GM18519 (cell line): Measurements from ENCODE around the gene SLC7A6OS.

Experiments used
- ATAC-seq: cut with Tn5 transposase; IDR thresholded peaks from one replicate; pipeline ENCODE4 v1.9.1; 2021; ENCODE audit warnings: mild to moderate bottlenecking, moderate library complexity; ENCODE audit not compliant: unreplicated experiment, low FRiP score

SLC7A6OS gene

DNA sequence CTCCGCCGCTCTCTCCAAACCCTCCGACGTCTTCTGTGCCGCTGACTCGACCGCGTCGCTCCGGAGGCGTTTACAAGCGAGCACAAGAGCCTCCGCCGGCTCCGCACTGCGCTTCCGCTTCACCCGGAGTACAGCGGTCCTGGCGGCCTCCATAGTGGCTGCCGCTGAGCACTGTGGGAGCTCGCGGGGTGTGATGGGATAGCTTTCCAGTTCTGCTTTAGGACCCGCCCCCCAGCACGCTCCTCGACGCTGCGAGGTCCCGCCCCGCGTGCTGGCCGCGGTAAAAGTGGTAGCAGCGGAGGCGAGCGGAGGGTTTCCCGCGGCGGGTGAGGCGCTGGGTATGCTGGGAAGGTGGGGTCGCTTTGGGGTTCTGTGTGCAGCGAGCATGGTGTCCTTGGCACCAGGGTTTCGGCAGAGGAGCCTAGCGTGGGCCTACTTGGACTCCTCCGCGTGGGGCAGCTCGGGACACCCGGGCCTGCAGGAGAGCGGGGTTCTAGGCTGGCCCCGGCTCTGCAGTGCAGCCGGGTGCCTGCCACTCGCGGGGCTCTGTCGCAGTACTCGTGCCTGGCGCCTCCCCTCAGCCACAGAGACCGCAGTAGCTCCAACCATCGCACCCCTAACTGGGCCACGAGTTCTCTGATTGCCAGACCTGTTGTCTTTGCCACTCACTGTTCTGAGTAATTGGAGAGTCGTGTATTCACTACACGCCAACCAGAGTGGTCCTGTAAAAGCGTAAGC is at the start of gene SLC7A6OS, which contains the start of gene PRMT7:
TSS of gene SLC7A6OS (minus strand) at position 173 of the 738 bp plus-strand sequence. CDS start at position 153, 20 bp downstream.
TSS of gene PRMT7 (plus strand) at position 246 of the 738 bp plus-strand sequence. CDS start 4,961 bp downstream, outside the sequence.
- ATAC-seq = peak; percentile 86

DNA sequence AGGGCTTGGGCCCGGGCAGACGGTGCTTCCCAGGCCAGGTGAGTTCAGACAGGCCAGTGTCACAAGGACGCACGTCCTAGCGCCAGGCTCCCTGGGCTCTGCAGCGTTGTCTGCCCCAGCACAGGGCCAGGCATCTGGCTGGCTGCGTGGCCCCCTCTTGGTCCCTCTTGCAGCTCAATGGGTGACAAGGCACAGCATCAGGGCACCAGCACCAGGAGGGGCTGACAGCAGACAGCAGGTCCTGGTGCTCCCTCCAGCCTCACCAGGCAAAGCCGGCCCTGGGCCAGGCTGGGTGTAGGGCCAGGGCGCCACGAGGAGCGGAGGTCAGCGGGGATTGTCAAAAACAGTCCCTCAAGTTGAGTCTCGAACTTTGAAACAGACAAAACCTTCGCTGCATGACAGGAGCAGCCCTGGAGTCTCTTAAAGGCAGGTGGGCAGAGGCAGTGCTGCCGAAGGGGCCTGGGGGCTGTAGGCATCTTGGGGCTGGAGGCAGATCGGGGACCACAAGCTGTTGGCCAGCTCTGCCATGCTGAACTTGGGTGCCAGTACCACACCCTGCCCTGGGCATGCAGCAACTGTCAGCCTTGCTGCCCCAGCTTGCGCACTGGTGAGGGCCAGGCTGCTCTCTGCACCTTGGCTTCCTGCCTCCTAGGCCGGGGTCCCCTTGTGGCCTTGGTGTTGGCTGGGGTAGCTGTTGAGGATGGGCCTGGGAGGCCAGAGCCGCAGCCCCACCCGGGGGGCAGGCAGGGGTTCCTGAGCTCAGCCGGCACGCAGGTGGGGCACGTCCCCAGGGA is 48.8 kb upstream of the SLC7A6OS start:
- no peak for ATAC-seq

DNA sequence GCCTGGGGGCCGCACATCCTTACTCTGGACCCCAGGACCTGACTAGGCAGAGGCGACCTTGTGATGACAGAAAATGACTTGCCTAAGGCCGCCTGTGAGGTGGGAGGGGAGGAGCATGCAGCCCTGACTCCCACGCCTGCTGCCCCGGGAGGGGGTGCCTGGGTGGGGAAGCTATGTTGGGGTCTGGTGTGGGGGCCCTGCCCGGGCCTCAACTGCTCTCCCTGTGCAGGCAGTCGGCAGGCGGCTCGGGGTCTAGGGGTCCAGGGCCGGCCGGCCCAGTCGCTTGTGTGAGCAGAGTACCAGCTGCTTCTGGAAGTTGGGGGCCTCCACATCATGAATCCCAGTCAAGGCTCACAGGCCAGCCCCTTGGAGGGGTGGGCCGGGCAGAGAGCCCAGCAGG is 48.2 kb upstream of the SLC7A6OS start:
- ATAC-seq = no peak

DNA sequence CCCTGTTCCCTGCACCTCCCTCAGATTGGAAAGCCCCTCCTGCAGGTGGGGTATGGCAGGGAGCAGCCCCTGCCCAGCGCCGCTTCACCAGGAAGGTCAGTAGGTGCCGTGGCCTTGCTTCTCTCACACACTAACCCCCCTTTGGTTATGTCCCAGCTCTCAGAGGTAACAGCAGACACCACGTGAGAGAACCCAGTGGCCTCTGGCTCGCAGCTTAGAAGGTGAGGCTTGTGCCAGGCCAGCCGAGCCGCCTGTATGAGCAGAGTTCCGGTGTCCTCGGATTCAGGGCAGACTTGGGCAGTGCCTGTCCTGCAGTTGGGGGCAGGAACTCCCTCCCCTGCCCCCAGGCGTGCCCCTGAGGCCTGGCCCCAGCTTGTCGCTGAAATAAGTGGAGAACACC is 47.2 kb upstream of the SLC7A6OS start:
- no peak for ATAC-seq

DNA sequence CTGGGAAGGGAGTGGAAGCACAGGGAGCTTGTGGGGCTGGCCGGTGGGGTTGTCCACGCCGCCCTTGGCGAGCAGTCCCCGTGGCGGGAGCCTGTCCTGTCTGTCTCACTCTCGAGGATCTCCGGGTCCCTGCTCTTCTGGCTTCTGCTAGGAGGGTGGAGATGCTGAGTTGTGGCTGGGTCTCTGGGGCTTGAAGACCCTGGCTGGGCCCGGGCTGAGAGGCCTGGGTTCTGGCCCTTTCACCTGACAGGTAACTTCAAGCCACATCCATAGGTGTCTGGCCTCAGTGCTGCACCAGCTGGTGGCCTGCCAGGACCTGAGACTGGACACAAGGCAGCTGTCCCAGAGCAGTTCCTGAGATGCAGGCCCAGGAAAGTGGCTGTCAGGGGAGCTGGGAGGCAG is 46.8 kb upstream of the SLC7A6OS start:
- ATAC-seq = no peak

DNA sequence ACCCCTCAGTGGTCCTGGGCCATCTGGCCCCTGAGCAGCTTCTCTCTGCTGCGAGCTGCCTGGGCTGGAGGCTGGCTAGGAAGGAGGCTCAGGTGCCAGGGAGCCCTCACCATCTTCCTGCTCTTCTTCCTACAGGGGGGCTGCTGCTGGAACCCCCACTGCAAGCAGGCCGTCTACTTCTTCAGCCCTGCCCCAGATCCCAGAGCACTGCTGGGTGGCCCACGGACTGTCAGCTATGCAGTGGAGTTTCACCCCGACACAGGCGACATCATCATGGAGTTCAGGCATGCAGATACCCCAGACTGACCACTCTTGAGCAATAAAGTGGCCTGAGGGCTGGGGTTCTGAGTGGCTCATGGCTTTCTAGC is 46.2 kb upstream of the SLC7A6OS start:
- no peak for ATAC-seq

DNA sequence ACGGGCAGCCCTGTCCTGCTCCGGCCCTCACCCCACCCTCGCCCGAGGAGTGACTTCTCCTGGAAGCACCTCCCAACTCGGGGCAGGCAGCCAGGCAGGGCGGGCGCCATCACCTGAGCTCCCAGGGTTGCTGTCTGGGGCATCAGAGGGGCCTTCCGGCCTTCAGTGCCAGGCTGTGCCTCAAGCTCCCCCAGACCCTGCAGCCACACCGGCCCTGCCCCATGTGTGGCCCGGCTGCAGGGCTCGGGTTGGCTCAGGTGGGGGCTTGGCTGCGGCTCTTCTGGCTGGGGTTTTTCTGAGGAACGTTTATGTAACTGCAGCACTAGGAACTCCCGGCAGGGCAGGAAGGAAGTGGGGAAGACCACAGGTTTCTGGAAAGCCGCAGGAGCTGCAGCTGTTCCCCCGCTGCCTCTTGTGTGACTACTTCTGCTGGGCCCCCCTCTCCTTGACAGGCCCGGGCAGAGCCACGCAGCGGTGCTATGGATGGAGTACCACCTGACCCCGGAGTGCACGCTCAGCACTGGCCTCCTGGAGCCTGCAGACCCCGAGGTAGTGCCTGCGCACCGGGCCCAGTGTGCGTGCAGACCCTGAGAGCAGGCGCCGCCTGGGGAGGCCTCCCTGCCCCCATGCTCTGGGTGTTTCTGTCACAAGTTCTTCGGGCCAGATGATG is 45.6 kb upstream of the SLC7A6OS start:
- ATAC-seq = peak; percentile 43

DNA sequence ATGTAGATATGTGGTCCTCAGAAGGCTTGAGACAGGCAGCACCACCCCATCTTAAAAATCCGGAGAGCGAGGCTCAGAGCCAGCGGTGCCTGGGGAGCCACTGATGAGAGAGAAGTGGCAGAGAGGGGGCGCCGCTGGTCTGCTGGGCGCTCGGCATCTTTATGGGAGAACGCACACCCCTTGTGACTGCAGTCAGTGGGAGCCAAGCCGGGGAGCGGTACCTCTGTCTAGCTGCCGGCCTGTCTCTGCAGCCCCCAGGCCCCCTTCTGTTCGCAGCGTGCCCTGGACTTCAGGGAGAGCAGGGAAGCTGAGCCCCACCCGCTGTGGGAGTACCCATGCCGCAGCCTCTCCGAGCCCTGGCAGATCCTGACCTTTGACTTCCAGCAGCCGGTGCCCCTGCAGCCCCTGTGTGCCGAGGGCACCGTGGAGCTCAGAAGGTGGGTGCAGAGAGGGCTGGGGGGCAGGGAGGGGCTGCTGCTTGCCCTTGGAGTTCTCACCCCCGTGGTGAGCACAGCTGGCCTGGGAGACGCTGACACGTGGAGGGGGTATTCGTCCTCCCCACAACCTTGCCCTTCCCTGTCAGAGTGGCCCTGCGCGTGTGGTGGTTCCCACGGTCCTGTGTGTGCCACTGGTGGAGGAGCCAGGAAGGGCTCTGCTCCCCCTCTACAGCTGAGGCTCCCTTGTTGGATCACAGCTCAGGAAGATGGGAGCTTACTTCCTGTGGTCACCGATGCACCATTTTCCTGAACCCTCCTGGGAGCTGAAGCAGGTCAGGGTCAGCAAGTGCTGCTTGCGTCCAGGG is 44.9 kb upstream of the SLC7A6OS start:
- ATAC-seq = no peak

DNA sequence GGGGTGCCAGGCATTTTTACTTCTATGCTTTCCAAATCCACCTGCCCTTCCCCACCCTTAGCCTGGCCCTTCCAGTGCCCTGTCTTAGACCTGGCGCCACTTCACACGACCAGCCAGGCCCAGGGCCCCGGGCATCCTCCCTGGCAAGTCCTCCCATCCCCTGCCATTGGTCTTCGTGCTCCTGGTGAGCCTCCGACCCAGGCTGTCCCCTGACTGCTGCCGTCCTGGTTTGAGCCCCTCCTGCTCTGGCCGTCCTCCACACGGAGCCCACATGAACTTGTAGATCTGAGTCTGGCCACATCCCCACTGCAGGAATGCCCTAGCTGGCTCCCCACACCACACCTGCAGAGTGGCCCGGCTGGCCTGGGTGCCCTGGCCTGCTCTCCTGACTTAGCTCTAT is 44.1 kb upstream of the SLC7A6OS start:
- no peak for ATAC-seq

DNA sequence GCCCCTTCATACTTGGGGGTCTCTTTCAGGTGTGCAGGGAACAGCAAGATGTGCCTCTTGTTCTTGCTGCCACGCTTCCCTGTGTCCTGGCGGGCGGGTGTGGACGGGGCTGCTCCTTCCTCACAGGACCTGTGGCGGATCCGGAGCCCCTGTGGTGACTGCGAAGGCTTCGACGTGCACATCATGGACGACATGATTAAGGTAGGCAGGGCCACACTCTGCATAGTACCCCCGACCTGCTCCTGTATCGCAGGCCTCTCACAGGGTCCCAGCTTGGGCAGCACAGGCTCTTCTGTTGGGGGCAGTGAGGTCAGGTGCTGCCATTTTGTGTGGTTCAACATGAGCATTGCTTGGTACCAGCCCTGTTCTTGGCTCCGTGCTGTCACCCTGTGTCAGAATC is 42.6 kb upstream of the SLC7A6OS start:
- ATAC-seq = no peak

DNA sequence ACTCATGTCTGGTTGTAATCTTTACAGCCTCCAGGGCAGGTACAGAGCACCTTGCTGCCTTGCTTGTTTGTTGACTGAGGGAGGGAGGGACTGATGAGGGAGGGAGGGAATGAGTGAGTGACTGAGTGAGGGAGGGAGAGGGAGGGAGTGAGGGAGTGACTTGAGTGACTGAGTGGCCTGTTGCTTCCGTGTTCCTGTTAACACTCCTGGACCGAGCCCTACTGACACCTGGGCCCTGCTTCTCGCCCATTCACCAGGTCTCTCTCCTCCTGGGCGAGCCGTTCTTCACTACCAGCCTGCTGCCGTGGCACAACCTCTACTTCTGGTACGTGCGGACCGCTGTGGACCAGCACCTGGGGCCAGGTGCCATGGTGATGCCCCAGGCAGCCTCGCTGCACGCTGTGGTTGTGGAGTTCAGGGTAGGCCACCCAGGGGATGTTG is 41.3 kb upstream of the SLC7A6OS start:
- no peak for ATAC-seq

DNA sequence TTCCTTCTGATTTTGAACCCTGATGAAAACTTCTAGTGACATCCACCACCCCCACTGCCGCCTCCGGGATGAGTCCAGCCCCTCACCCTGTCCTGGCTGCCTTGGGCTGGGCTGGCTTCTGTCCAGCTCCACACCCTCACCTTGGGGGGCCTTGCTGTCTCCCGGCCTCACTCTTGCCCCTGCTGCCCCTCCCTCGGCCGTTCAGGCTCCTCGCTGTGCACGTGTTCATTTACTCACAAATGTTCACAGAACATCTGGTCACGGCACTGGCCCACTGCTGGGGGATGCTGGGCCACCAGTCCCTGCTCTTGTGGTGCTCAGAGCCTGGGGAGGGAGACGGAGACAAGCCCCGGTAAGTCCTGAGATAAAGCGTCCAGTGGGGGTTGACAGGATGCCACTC is 40.7 kb upstream of the SLC7A6OS start:
- ATAC-seq = no peak

DNA sequence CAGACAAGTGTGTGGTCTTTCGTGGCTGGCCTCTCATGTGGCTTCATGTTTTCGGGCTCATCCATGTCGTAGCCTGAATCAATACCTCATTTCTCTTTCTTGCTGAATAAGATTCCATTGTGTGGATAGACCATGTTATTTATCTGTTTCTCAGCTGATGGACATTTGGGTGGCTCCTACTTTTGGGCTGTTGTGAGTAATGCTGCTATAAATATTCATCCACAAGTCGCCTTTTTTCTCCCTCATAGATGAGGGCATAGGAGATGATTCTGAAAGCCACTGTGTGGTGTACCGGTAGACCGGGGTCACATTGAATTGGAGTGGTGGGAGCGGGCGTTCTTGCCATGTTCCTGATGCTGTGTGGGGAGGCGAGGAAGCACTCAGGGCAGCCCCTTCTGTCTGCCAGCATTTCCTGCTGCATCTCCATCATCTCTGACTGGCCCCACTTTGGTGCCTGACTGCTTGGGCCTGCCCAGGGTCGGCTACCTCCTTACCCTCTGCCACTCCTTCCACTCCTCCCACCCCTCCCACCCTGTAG is 40.1 kb upstream of the SLC7A6OS start:
- ATAC-seq = no peak

DNA sequence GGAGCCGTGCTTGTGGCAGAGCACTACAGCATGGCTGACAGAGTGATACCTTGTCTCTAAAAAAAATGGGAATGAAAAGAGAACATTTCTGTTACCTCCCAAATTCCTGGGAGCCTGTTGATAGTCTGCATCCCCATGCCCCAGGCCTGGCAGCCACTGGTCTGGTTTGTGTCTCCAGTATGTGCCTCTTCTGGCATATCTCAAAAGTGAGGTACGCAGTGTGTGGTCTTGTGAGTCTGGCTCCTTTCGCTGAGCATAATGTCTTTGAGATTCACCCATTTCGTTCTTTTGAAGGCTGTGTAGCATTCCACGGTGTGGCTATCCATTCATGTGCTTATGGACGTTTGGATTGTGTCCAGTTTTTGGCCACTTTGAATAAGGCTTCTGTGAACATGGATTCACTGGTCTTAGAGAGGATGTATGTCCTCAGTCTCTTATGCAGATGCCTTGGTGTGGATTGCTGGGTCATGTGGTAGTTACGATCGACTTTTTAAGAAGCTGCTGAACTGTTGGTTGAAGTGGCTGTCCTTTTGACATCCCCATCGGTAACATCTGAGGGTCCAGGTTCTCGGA is 39.2 kb upstream of the SLC7A6OS start:
- no peak for ATAC-seq

DNA sequence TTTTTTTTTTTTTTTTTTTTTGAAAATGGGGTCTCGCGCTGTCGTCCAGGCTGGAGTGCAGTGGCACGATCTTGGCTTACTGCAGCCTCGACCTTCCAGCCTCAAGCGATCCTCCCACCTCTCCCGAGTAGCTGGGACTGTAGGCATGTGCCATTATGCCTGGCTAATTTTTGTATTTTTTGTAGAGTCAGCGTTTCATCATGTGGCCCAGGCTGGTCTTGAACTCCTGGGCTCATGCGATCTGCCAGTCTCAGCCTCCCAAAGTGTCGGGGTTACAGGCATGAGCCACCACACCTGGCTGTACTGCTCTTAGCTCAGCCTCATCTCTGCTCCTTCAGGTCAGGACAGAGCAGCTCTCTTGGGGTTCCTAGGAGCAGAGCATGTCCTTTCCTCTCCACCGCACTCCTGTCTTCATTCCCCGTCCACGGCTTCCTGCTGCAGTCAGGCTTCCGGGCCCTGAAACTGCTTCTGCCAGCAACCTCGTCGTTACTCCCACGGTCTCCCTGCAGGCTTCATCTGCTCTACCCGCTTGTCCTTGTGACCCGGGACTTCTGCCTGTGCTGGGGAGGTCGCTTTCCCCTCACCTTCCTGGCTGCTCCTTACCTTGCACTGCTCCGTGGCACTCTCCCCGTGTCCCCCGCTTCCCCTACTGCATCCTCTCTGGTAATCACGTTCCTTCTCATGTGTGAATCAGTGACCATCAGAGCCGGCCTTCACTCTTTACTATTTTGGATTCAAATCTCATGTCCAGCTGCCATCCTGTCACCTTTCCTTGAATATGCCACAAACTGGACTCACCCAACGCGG is 38.1 kb upstream of the SLC7A6OS start:
- ATAC-seq = no peak

DNA sequence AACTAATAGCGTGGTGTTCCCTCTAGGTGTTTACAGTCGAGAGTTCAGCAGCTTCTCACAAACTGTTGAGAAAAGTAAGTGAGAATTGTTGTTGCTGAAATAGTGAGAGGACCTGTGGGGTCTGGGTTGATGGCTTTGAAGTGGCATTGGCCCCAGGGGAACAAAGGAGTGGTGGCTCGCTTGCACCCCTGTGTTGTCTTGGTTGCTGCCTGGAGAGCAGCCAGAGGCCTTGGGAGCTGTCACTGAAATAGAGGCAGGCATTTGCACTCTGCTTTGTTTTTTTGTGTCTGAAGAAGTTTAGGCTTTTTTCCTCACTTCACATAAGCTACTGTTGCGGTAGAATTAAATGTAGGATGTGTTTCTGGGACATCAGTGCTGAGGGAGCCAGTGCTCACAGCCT is 36.9 kb upstream of the SLC7A6OS start:
- no peak for ATAC-seq

DNA sequence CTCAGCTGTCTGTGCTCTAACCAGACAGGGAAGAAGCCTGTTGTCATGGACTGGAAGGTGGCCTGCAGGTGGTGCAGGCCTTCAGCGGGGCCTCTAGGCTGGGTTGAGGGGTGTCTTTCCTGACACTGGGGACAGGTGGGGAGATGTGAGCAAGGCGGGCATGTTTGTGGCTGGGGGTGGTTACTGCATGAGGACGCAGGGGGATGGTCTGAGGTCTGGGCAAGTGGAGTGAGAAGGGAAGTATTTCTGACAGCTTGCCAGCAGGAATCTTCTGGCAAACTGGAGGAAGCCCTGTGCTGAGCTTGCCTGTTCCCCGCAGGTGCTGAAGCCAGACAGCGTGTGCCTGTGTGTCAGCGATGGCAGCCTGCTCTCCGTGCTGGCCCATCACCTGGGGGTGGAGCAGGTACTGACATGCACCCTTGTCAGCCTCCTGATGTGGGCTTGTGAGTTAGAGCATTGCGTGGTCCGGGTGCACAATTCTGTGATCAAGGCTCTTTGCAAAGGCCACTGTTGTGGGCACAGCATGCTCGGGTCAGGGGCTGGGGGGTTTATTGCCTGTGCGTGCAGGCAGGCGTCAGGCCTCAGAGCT is 36.2 kb upstream of the SLC7A6OS start:
- no peak for ATAC-seq

DNA sequence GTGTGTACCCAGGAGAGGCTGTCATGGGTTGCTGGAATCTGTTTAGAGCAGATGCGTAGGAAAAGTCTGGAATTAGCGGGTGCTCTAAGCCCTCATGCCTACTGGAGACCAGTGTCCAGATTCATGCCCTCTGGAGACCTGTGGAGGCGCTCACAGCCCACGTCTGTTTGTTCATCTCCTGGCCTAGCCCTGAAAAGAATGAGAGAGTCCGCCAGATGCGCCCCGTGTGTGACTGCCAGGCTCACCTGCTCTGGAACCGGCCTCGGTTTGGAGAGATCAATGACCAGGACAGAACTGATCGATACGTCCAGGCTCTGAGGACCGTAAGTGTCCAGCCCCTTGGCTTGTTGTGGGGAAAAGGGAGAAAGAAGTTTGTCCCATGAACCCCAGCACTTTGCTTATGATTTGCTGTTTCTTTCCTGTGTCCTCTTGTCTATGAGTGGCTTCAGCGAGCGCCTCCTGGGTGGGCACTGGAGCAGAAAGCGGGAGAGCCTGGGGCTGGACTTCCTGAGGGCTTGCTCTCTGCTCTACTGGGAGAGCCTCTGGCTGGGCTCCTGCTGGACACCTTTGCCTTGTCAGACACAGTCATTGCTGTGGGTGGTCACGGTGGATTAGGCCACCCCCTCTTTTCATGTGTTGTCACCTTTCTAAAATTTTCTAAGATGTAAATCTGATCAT is 35.4 kb upstream of the SLC7A6OS start:
- no peak for ATAC-seq
